ENCODE results near the gene FBXO15. TPM values are rescaled to one million over a fixed set of nuclear protein-coding genes. Genes with fewer than 3 reads are reported as not detected.

FBXO15 gene
- total and polyA plus RNA-seq, 3 experiments from 2014 or later, result 0.55 to 1.3 (median 0.77) TPM

GRCh38 chr18:74139888-74140287 lies 7.7 kb downstream of the FBXO15 start:
- no peak overlapping the region for H3K27ac Mint-ChIP-seq
- H3K4me1 Mint-ChIP-seq, result no peaks in the 10 kb centered on the region
- H3K27me3 Mint-ChIP-seq, result peaks cover 8 to 26% of the 10 kb centered on the region in 2 donors
- DNase-seq, result no peak
- H3K9me3 Mint-ChIP-seq, result no peaks in the 10 kb centered on the region
- Histone ChIP-seq H3K36me3 (ENCODE audit: insufficient read depth, low read length) (no peaks in the 10 kb centered on the region), H3K4me1 (ENCODE audit: insufficient read depth, low read length) (no peaks in the 10 kb centered on the region), H3K9me3 (ENCODE audit: low read length) (no peaks in the 10 kb centered on the region), H3K4me3 (ENCODE audit: low read length) (no peak overlapping the region), H3K27me3 (ENCODE audit: insufficient read depth, low read length, poor library complexity, severe bottlenecking) (no peaks in the 10 kb centered on the region), H3K27ac (ENCODE audit: low read depth, low read length) (no peak overlapping the region)
- CTCF ChIA-PET, result no interaction called here
- POLR2A ChIA-PET, result no interaction called here
- peaks cover 0 to 1% (median 0%) of the 10 kb centered on the region in 3 donors for H3K36me3 Mint-ChIP-seq
- no peak overlapping the region for H3K4me3 Mint-ChIP-seq

- no peak for DNase-seq
- no peak overlapping the region for H3K4me3 ChIP-seq (ENCODE audit: low read length)
- no peaks in the 10 kb centered on the region for H3K9me3 Mint-ChIP-seq
- no peaks in the 10 kb centered on the region for H3K4me1 Mint-ChIP-seq
- no peak overlapping the region for H3K27ac Mint-ChIP-seq
- H3K36me3 Mint-ChIP-seq, result peaks cover 0 to 1% (median 0%) of the 10 kb centered on the region in 3 donors
- peaks cover 8 to 26% of the 10 kb centered on the region in 2 donors for H3K27me3 Mint-ChIP-seq
- ChIA-PET CTCF (no interaction called here), POLR2A (no interaction called here)
- no peaks in the 10 kb centered on the region for H3K27me3 ChIP-seq (ENCODE audit: insufficient read depth, low read length, poor library complexity, severe bottlenecking)
- no peaks in the 10 kb centered on the region for H3K4me1 ChIP-seq (ENCODE audit: insufficient read depth, low read length)
- no peaks in the 10 kb centered on the region for H3K9me3 ChIP-seq (ENCODE audit: low read length)
- H3K36me3 ChIP-seq (ENCODE audit: insufficient read depth, low read length), result no peaks in the 10 kb centered on the region
- H3K4me3 Mint-ChIP-seq, result no peak overlapping the region
- no peak overlapping the region for H3K27ac ChIP-seq (ENCODE audit: low read depth, low read length)
Observed at GRCh38 chr18:74139411-74139810, 8.2 kb downstream of the FBXO15 start.

- no peak overlapping the region for H3K27ac ChIP-seq (ENCODE audit: low read depth, low read length)
- H3K9me3 ChIP-seq (ENCODE audit: low read length), result no peaks in the 10 kb centered on the region
- H3K4me1 ChIP-seq (ENCODE audit: insufficient read depth, low read length), result no peaks in the 10 kb centered on the region
- no peaks in the 10 kb centered on the region for H3K9me3 Mint-ChIP-seq
- H3K4me1 Mint-ChIP-seq, result no peaks in the 10 kb centered on the region
- H3K4me3 Mint-ChIP-seq, result no peak overlapping the region
- H3K27me3 ChIP-seq (ENCODE audit: insufficient read depth, low read length, poor library complexity, severe bottlenecking), result no peaks in the 10 kb centered on the region
- peak overlapping the region in 2 of 8 donors; percentile 2 to 16 for H3K27ac Mint-ChIP-seq
- peaks cover 8 to 26% of the 10 kb centered on the region in 2 donors for H3K27me3 Mint-ChIP-seq
- peaks cover 0 to 2% (median 0%) of the 10 kb centered on the region in 3 donors for H3K36me3 Mint-ChIP-seq
- ChIA-PET POLR2A (no interaction called here), CTCF (no interaction called here)
- no peak for DNase-seq
- no peak overlapping the region for H3K4me3 ChIP-seq (ENCODE audit: low read length)
- H3K36me3 ChIP-seq (ENCODE audit: insufficient read depth, low read length), result no peaks in the 10 kb centered on the region
Observed at GRCh38 chr18:74137920-74138538, 9.6 kb downstream of the FBXO15 start.

- Histone ChIP-seq H3K36me3 (ENCODE audit: insufficient read depth, low read length) (no peaks in the 10 kb centered on the region), H3K4me1 (ENCODE audit: insufficient read depth, low read length) (no peaks in the 10 kb centered on the region), H3K27me3 (ENCODE audit: insufficient read depth, low read length, poor library complexity, severe bottlenecking) (no peaks in the 10 kb centered on the region), H3K27ac (ENCODE audit: low read depth, low read length) (no peak overlapping the region), H3K9me3 (ENCODE audit: low read length) (no peaks in the 10 kb centered on the region), H3K4me3 (ENCODE audit: low read length) (no peak overlapping the region)
- ChIA-PET POLR2A (no interaction called here), CTCF (no interaction called here)
- Mint-ChIP-seq H3K36me3 (peaks cover 0 to 1% (median 0%) of the 10 kb centered on the region in 3 donors), H3K4me3 (no peak overlapping the region), H3K27me3 (peaks cover 2 to 6% of the 10 kb centered on the region in 2 donors), H3K9me3 (no peaks in the 10 kb centered on the region), H3K4me1 (no peaks in the 10 kb centered on the region), H3K27ac (no peak overlapping the region)
- DNase-seq, result no peak
Observed at GRCh38 chr18:74132201-74132600, 15.4 kb downstream of the FBXO15 start.

GRCh38 chr18:74131124-74131523 lies 16.5 kb downstream of the FBXO15 start:
- Histone ChIP-seq H3K4me3 (ENCODE audit: low read length) (no peak overlapping the region), H3K27ac (ENCODE audit: low read depth, low read length) (no peak overlapping the region), H3K9me3 (ENCODE audit: low read length) (no peaks in the 10 kb centered on the region), H3K4me1 (ENCODE audit: insufficient read depth, low read length) (no peaks in the 10 kb centered on the region), H3K27me3 (ENCODE audit: insufficient read depth, low read length, poor library complexity, severe bottlenecking) (no peaks in the 10 kb centered on the region), H3K36me3 (ENCODE audit: insufficient read depth, low read length) (no peaks in the 10 kb centered on the region)
- no peaks in the 10 kb centered on the region for H3K27me3 Mint-ChIP-seq
- H3K27ac Mint-ChIP-seq, result no peak overlapping the region
- H3K4me3 Mint-ChIP-seq, result no peak overlapping the region
- POLR2A ChIA-PET, result no interaction called here
- no peaks in the 10 kb centered on the region for H3K9me3 Mint-ChIP-seq
- CTCF ChIA-PET, result no interaction called here
- no peaks in the 10 kb centered on the region for H3K4me1 Mint-ChIP-seq
- no peak for DNase-seq
- peaks cover 0 to 1% (median 0%) of the 10 kb centered on the region in 3 donors for H3K36me3 Mint-ChIP-seq

GRCh38 chr18:74128159-74128558 lies 19.5 kb downstream of the FBXO15 start:
- Histone ChIP-seq H3K4me3 (ENCODE audit: low read length) (no peak overlapping the region), H3K27me3 (ENCODE audit: insufficient read depth, low read length, poor library complexity, severe bottlenecking) (no peaks in the 10 kb centered on the region), H3K4me1 (ENCODE audit: insufficient read depth, low read length) (no peaks in the 10 kb centered on the region), H3K27ac (ENCODE audit: low read depth, low read length) (no peak overlapping the region), H3K9me3 (ENCODE audit: low read length) (no peaks in the 10 kb centered on the region), H3K36me3 (ENCODE audit: insufficient read depth, low read length) (no peaks in the 10 kb centered on the region)
- no peaks in the 10 kb centered on the region for H3K36me3 Mint-ChIP-seq
- H3K9me3 Mint-ChIP-seq, result no peaks in the 10 kb centered on the region
- H3K4me3 Mint-ChIP-seq, result no peak overlapping the region
- CTCF ChIA-PET, result no interaction called here
- H3K4me1 Mint-ChIP-seq, result no peaks in the 10 kb centered on the region
- H3K27ac Mint-ChIP-seq, result no peak overlapping the region
- POLR2A ChIA-PET, result no interaction called here
- no peaks in the 10 kb centered on the region for H3K27me3 Mint-ChIP-seq
- DNase-seq, result no peak

- Mint-ChIP-seq H3K27ac (no peak overlapping the region), H3K9me3 (no peaks in the 10 kb centered on the region), H3K4me3 (no peak overlapping the region), H3K36me3 (no peaks in the 10 kb centered on the region), H3K27me3 (no peaks in the 10 kb centered on the region), H3K4me1 (no peaks in the 10 kb centered on the region)
- Histone ChIP-seq H3K4me3 (ENCODE audit: low read length) (no peak overlapping the region), H3K9me3 (ENCODE audit: low read length) (no peaks in the 10 kb centered on the region), H3K27ac (ENCODE audit: low read depth, low read length) (no peak overlapping the region), H3K27me3 (ENCODE audit: insufficient read depth, low read length, poor library complexity, severe bottlenecking) (no peaks in the 10 kb centered on the region), H3K4me1 (ENCODE audit: insufficient read depth, low read length) (no peaks in the 10 kb centered on the region), H3K36me3 (ENCODE audit: insufficient read depth, low read length) (no peaks in the 10 kb centered on the region)
- no peak for DNase-seq
- ChIA-PET POLR2A (no interaction called here), CTCF (interaction anchor here (1.1 kb wide), 1 partner anchor 45 kb away, joined by 3 read pairs; no protein-coding TSS in a partner anchor)
Observed at GRCh38 chr18:74126684-74127655, 20.7 kb downstream of the FBXO15 start.

- ChIA-PET CTCF (no interaction called here), POLR2A (no interaction called here)
Observed at GRCh38 chr18:74124642-74125041, 23.0 kb downstream of the FBXO15 start.

More at GRCh38 chr18:74124642-74125041, 23.0 kb downstream of the FBXO15 start:
- H3K36me3 Mint-ChIP-seq, result peaks cover 0 to under 1% (median 0%) of the 10 kb centered on the region in 3 donors
- H3K9me3 Mint-ChIP-seq, result no peaks in the 10 kb centered on the region
- H3K36me3 ChIP-seq (ENCODE audit: insufficient read depth, low read length), result no peaks in the 10 kb centered on the region
- H3K27me3 Mint-ChIP-seq, result no peaks in the 10 kb centered on the region
- H3K4me1 Mint-ChIP-seq, result no peaks in the 10 kb centered on the region
- H3K27me3 ChIP-seq (ENCODE audit: insufficient read depth, low read length, poor library complexity, severe bottlenecking), result no peaks in the 10 kb centered on the region
- no peak overlapping the region for H3K4me3 Mint-ChIP-seq
- no peaks in the 10 kb centered on the region for H3K9me3 ChIP-seq (ENCODE audit: low read length)
- DNase-seq, result no peak
- no peaks in the 10 kb centered on the region for H3K4me1 ChIP-seq (ENCODE audit: insufficient read depth, low read length)
- no peak overlapping the region for H3K27ac ChIP-seq (ENCODE audit: low read depth, low read length)
- H3K27ac Mint-ChIP-seq, result no peak overlapping the region
- H3K4me3 ChIP-seq (ENCODE audit: low read length), result no peak overlapping the region
